ENCODE results near the gene REXO1. TPM values are rescaled to one million over a fixed set of nuclear protein-coding genes. Genes with fewer than 3 reads are reported as not detected.

REXO1 gene
- total and polyA plus RNA-seq, 2 of the 8 experiments (the other 6 are each of a cell fraction or from before 2014, with no cell fraction given), result 42.4 to 44.3 TPM

DNA sequence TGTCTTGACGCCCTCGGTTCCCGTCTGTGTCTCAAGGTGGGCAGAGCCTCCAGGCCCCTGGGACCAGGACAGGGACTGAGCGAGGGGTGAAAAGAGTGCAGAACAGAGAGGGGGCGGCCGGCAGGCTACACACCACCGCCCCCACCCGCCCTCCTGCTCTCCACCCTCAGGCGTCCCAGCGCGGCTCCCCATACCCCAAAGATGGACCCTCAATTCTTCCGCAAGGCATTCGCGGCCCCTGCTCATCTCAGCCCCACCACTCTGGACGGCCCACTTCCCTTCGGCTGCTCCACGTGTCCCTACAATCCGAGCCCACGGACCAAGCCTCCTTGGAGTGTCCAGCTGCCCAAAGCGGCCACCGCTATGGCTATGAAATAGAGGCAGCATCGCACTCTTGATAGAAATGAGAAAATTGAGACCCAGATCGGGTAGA lies 13.3 kb upstream of the REXO1 start (continued):
- TF ChIP-seq, protein P1, sequence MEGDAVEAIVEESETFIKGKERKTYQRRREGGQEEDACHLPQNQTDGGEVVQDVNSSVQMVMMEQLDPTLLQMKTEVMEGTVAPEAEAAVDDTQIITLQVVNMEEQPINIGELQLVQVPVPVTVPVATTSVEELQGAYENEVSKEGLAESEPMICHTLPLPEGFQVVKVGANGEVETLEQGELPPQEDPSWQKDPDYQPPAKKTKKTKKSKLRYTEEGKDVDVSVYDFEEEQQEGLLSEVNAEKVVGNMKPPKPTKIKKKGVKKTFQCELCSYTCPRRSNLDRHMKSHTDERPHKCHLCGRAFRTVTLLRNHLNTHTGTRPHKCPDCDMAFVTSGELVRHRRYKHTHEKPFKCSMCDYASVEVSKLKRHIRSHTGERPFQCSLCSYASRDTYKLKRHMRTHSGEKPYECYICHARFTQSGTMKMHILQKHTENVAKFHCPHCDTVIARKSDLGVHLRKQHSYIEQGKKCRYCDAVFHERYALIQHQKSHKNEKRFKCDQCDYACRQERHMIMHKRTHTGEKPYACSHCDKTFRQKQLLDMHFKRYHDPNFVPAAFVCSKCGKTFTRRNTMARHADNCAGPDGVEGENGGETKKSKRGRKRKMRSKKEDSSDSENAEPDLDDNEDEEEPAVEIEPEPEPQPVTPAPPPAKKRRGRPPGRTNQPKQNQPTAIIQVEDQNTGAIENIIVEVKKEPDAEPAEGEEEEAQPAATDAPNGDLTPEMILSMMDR (IDR thresholded peaks at IDR 0.05; ENCODE audit: control extremely low read depth in 1 of 3, insufficient read depth in 1 of 3, low read depth in 1 of 3, low read length in 3 of 3), result no peak
- TF ChIP-seq POLR2A (IDR thresholded peaks at IDR 0.05; ENCODE audit: control extremely low read depth in 1 of 2, low read depth in 2 of 2, low read length in 2 of 2) (no peak), YY1 (IDR thresholded peaks at IDR 0.05; ENCODE audit: low read depth, low read length) (no peak), CTBP2 (IDR thresholded peaks at IDR 0.05; ENCODE audit: borderline replicate concordance, insufficient read depth, insufficient read length, low read length) (no peak), FOSL1 (IDR thresholded peaks at IDR 0.05; ENCODE audit: insufficient read depth, low read depth, low read length) (no peak), NRF1 (IDR thresholded peaks at IDR 0.05; ENCODE audit: low read depth, low read length) (no peak)
- TF ChIP-seq, protein P2, sequence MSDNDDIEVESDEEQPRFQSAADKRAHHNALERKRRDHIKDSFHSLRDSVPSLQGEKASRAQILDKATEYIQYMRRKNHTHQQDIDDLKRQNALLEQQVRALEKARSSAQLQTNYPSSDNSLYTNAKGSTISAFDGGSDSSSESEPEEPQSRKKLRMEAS (IDR thresholded peaks at IDR 0.05), result no peak

Measured in H1 (cell line).